ENCODE measurements around the gene LAIR2. TPM values are rescaled to one million over a fixed set of nuclear protein-coding genes. Genes with fewer than 3 reads are reported as not detected.

LAIR2 gene
- 1.1 TPM for total RNA-seq

GRCh38 chr19:54502518-54503048 is at the start of gene LAIR2:
LAIR2 (plus strand) TSS chr19:54502831; CDS start chr19:54502919, 88 bp downstream.
- DNase-seq (ENCODE audit: low spot score) = no peak
- intact Hi-C loops (cut with DNase I) = no loop called here

GRCh38 chr19:54453921-54454780 is 48.5 kb upstream of the LAIR2 start:
- ATAC-seq (no peak), DNase-seq (ENCODE audit: low spot score) (no peak)
- intact Hi-C loops (cut with DNase I) = no loop called here

More at GRCh38 chr19:54502518-54503048, at the start of gene LAIR2:
- no peak for ATAC-seq

GRCh38 chr19:54454781-54455675 is 47.6 kb upstream of the LAIR2 start:
- intact Hi-C loops (cut with DNase I) = loop anchor here (1.0 kb wide), 1 partner anchor 41 kb away; no protein-coding TSS in a partner anchor
- no peak for ATAC-seq
- DNase-seq (ENCODE audit: low spot score) = no peak

- DNase-seq (ENCODE audit: low spot score) (no peak), ATAC-seq (no peak)
- intact Hi-C loops (cut with DNase I) = loop anchor here (1.0 kb wide), 1 partner anchor 42 kb away; no protein-coding TSS in a partner anchor
These were observed 46.7 kb upstream of the LAIR2 start for GRCh38 chr19:54455786-54456422.

- no peak for ATAC-seq
- DNase-seq (ENCODE audit: low spot score) = no peak
- intact Hi-C loops (cut with DNase I) = no loop called here
These were observed 45.9 kb upstream of the LAIR2 start for GRCh38 chr19:54456423-54457373.

GRCh38 chr19:54457773-54458647 is 44.6 kb upstream of the LAIR2 start:
- ATAC-seq (no peak), DNase-seq (ENCODE audit: low spot score) (no peak)
- intact Hi-C loops (cut with DNase I) = no loop called here

- intact Hi-C loops (cut with DNase I) = no loop called here
- peak; percentile 60 for DNase-seq (ENCODE audit: low spot score)
- no peak for ATAC-seq
These were observed 43.9 kb upstream of the LAIR2 start for GRCh38 chr19:54458648-54459281.

GRCh38 chr19:54459282-54460229 is 43.1 kb upstream of the LAIR2 start:
- intact Hi-C loops (cut with DNase I) = loop anchor here (5.0 kb wide), 1 partner anchor 443 kb away; no protein-coding TSS in a partner anchor
- no peak for ATAC-seq
- no peak for DNase-seq (ENCODE audit: low spot score)

GRCh38 chr19:54460230-54461005 is 42.2 kb upstream of the LAIR2 start:
- ATAC-seq (no peak), DNase-seq (ENCODE audit: low spot score) (no peak)
- intact Hi-C loops (cut with DNase I) = loop anchor here (5.0 kb wide), 1 partner anchor 442 kb away; no protein-coding TSS in a partner anchor

GRCh38 chr19:54461210-54461609 is 41.4 kb upstream of the LAIR2 start:
- intact Hi-C loops (cut with DNase I) = loop anchor here (5.0 kb wide), 1 partner anchor 441 kb away; no protein-coding TSS in a partner anchor
- DNase-seq (ENCODE audit: low spot score) = no peak
- ATAC-seq = no peak

GRCh38 chr19:54461613-54462012 is 41.0 kb upstream of the LAIR2 start:
- DNase-seq (ENCODE audit: low spot score) (no peak), ATAC-seq (no peak)
- intact Hi-C loops (cut with DNase I) = loop anchor here (5.0 kb wide), 1 partner anchor 441 kb away; no protein-coding TSS in a partner anchor

- peak; percentile 65 for DNase-seq (ENCODE audit: low spot score)
- ATAC-seq = no peak
- intact Hi-C loops (cut with DNase I) = loop anchor here (5.0 kb wide), 1 partner anchor 440 kb away; no protein-coding TSS in a partner anchor
These were observed 40.5 kb upstream of the LAIR2 start for GRCh38 chr19:54462047-54462654.

- intact Hi-C loops (cut with DNase I) = loop anchor here (5.0 kb wide), 1 partner anchor 439 kb away; no protein-coding TSS in a partner anchor
- ATAC-seq = peak; percentile 29
- peak; percentile 86 for DNase-seq (ENCODE audit: low spot score)
These were observed 39.7 kb upstream of the LAIR2 start for GRCh38 chr19:54462655-54463530.
